Vagina (tissue), 2 donors: Measurements from ENCODE around the gene MPPED1. TPM values are rescaled to one million over a fixed set of nuclear protein-coding genes. Genes with fewer than 3 reads are reported as not detected.

Experiments
- DNase-seq, 2 donors: peaks; one replicate each; pipeline ENCODE4 v3.0.0-alpha.2; 2017; ENCODE audit errors: extremely low spot score in 2 of 2
- H3K27ac ChIP-seq: fragments of 200-600 bp; sonication (generic); one replicate; pipeline ENCODE4 v1.5.1; 2019
- H3K27me3 ChIP-seq: fragments of 200-600 bp; sonication (generic); one replicate; pipeline ENCODE4 v1.5.1; 2019
- H3K36me3 ChIP-seq, 2 donors: fragments of 200-600 bp; sonication (generic); one replicate each; pipeline ENCODE4 v1.5.1; 2017 to 2019
- H3K4me1 ChIP-seq: fragments of 200-600 bp; sonication (generic); one replicate; pipeline ENCODE4 v1.5.1; 2019
- H3K4me3 ChIP-seq, 2 donors: fragments of 200-600 bp; sonication (generic); 1 replicate in 1 of 2; 2 replicates in 1 of 2; pipeline ENCODE4 v1.5.1; 2016 to 2019
- H3K9me3 ChIP-seq: fragments of 200-600 bp; sonication (generic); one replicate; pipeline ENCODE4 v1.5.1; 2019
- POLR2A ChIP-seq, 2 donors: fragments of 450-650 bp; IDR thresholded peaks; one replicate each; pipeline ENCODE4 v1.6.1; 2017; ENCODE audit warnings: antibody characterized with exemption in 2 of 2, mild to moderate bottlenecking in 2 of 2, moderate library complexity in 2 of 2
- POLR2AphosphoS5 ChIP-seq, 2 donors: sonication (generic); formaldehyde crosslinking; IDR thresholded peaks; one replicate each; pipeline ENCODE4 v1.9.0; 2017; ENCODE audit warnings: antibody characterized with exemption in 2 of 2, mild to moderate bottlenecking in 2 of 2, low read depth in 1 of 2; ENCODE audit not compliant: insufficient read depth in 1 of 2
- intact Hi-C: fragments of 100-400 bp; cut with DNase I; formaldehyde crosslinking; loops from one replicate; pipeline ENCODE4 v1.15.1; 2023
- total RNA-seq: library from RNA; depleted of rRNA; stranded (reverse); fragments of >200 nt; gene quantifications from one replicate; pipeline ENCODE4 v1.2.3, GENCODE V29; 2016
- TF ChIP-seq, protein P1 (sequence below), 3 experiments: fragments of 450-650 bp in 2 of 3; fragments of 200-600 bp in 1 of 3; sonication (generic) in 1 of 3; IDR thresholded peaks; one replicate each; pipeline ENCODE4 v1.5.1; 2017 to 2019; ENCODE audit warnings: antibody characterized with exemption in 3 of 3, mild to moderate bottlenecking in 2 of 3, moderate library complexity in 2 of 3

The MPPED1 gene
- total RNA-seq, 1 donor from 2014 or later = 0.49 TPM

DNA sequence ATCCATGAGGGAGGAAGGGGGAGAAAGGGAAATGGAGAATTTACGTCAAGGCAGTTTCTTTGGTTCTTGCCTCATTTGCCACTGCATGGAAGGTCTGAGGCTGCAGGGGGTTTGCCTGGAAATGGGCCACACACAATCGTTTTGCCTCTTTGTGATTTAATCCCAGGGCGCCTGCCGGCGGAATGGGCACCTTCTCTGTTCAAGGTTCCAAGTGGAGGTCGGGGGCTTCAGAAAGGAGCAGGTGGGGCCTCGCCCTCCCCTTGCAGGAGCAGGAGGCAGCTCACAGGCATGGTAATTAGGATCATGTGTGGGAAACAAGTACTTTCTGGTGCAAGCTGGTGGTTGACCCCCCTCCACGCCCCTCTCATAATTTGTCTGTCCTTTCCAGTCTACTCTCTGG lies 29.9 kb downstream of the MPPED1 start:
- Histone ChIP-seq H3K9me3 (no peaks in the 10 kb centered on the region), H3K27me3 (no peaks in the 10 kb centered on the region), H3K27ac (no peak overlapping the region), H3K4me3 (no peak overlapping the region), H3K4me1 (no peaks in the 10 kb centered on the region), H3K36me3 (no peaks in the 10 kb centered on the region)
- DNase-seq = no peak
- TF ChIP-seq, protein P1, sequence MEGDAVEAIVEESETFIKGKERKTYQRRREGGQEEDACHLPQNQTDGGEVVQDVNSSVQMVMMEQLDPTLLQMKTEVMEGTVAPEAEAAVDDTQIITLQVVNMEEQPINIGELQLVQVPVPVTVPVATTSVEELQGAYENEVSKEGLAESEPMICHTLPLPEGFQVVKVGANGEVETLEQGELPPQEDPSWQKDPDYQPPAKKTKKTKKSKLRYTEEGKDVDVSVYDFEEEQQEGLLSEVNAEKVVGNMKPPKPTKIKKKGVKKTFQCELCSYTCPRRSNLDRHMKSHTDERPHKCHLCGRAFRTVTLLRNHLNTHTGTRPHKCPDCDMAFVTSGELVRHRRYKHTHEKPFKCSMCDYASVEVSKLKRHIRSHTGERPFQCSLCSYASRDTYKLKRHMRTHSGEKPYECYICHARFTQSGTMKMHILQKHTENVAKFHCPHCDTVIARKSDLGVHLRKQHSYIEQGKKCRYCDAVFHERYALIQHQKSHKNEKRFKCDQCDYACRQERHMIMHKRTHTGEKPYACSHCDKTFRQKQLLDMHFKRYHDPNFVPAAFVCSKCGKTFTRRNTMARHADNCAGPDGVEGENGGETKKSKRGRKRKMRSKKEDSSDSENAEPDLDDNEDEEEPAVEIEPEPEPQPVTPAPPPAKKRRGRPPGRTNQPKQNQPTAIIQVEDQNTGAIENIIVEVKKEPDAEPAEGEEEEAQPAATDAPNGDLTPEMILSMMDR (IDR thresholded peaks at IDR 0.05) = no peak
- no peak for TF ChIP-seq POLR2AphosphoS5 (IDR thresholded peaks at IDR 0.05; ENCODE audit: insufficient read depth in 1 of 2, low read depth in 1 of 2)
- no peak for TF ChIP-seq POLR2A (IDR thresholded peaks at IDR 0.05)
- intact Hi-C loops = no loop called here

DNA sequence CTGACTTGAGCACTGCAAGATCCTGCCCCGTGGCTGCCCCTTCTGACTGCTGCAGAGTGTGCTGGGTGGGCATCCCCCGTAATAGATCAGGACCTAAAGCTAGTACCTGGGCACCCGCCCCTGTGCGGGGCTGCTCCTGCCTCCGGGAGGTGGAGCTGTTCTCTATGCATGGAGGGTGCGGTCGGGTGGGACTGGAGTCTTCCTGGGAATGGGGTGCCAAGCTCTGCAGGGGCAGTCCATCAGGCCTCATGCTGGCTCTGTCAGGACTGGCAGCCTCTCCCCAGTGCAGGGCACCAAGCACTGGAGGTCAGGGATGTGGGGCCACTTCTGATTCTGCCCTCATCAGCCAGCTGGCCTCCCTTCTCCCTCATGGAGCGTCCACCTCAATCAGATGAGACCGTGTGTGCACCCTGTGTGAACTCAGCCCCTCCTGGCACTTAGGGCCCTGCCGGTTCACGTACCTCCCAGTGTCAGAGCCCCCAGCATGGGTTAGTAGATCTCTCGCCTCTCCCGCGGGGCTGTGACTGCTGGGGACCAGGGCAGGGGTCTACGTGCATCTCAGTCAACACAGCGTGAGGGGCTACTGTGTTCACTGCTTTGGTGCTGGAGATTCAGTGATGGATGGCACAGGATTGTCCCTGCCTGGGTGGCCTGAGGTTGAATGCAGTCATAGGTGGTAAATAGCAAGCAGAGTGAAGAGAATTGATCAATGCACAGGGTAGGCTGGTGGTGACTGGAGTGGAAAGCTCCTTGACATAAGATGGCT lies 30.8 kb downstream of the MPPED1 start:
- DNase-seq = no peak
- no peak for TF ChIP-seq POLR2A (IDR thresholded peaks at IDR 0.05)
- TF ChIP-seq POLR2AphosphoS5 (IDR thresholded peaks at IDR 0.05; ENCODE audit: insufficient read depth in 1 of 2, low read depth in 1 of 2) = no peak
- TF ChIP-seq, protein P1 (IDR thresholded peaks at IDR 0.05) = no peak
- Histone ChIP-seq H3K4me1 (no peaks in the 10 kb centered on the region), H3K27me3 (no peaks in the 10 kb centered on the region), H3K27ac (no peak overlapping the region), H3K36me3 (no peaks in the 10 kb centered on the region), H3K4me3 (no peak overlapping the region), H3K9me3 (no peaks in the 10 kb centered on the region)
- intact Hi-C loops = no loop called here

DNA sequence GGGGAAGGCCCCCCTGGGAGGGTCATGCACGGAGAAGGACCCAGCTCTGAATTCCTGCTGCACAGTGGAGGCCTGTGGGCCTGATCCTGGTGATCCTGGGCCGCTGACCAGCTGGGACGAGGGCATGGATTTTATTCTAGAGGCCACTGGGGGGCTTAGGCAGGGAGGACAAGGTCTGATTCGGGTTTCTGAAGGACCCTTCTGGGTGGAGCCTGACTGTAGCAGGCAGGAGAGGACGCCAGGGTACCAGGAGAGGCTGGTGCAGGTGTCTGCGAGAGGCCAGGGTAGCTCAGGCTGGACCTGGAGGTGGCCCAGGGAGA lies 31.3 kb downstream of the MPPED1 start:
- H3K27ac ChIP-seq = no peak overlapping the region
- H3K27me3 ChIP-seq = no peaks in the 10 kb centered on the region
- intact Hi-C loops = no loop called here
- DNase-seq = no peak
- H3K36me3 ChIP-seq = no peaks in the 10 kb centered on the region
- H3K9me3 ChIP-seq = no peaks in the 10 kb centered on the region
- H3K4me1 ChIP-seq = no peaks in the 10 kb centered on the region
- TF ChIP-seq, protein P1 (IDR thresholded peaks at IDR 0.05) = no peak
- TF ChIP-seq POLR2AphosphoS5 (IDR thresholded peaks at IDR 0.05; ENCODE audit: insufficient read depth in 1 of 2, low read depth in 1 of 2) = no peak
- TF ChIP-seq POLR2A (IDR thresholded peaks at IDR 0.05) = no peak
- no peak overlapping the region for H3K4me3 ChIP-seq

DNA sequence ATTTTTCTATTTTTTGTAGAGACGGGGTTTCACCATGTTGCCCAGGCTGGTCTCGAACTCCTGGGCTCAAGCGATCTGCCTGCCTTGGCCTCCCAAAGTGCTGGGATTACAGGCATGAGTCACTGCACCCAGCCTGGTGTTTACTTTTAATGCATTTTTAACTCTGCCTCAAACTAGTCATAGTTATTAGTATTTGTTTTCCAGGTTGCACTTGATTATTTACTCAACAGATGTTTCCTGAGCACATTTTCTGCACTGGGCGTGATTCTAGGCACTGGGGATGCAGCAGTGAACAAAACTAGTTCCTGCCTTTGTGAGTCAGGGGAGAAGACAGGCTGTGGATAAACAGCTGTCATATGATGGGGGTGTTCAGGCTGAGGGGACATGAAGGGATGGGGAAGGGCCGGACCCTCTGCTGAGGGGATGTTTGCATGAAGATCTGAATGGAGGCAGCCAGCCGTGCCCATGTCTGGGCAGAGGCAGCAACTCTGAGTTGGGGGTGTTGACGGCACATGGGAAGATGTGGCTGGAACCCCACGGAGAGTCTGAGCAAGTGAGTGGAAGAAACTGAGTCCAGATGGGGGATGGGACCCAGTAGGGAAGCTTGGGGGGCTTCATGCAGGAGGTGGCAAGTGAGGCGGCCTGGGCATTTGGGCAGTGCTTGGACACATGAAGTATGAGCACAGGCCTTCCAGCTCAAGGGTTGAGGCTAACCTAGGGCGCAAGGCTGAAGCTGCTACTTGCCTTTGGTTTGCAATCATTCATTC lies 34.4 kb downstream of the MPPED1 start:
- TF ChIP-seq, protein P1 (IDR thresholded peaks at IDR 0.05) = no peak
- TF ChIP-seq POLR2A (IDR thresholded peaks at IDR 0.05) (no peak), POLR2AphosphoS5 (IDR thresholded peaks at IDR 0.05; ENCODE audit: insufficient read depth in 1 of 2, low read depth in 1 of 2) (no peak)
- H3K27me3 ChIP-seq = no peaks in the 10 kb centered on the region
- no peak overlapping the region for H3K4me3 ChIP-seq
- no peaks in the 10 kb centered on the region for H3K4me1 ChIP-seq
- no peaks in the 10 kb centered on the region for H3K36me3 ChIP-seq
- no peaks in the 10 kb centered on the region for H3K9me3 ChIP-seq
- intact Hi-C loops = no loop called here
- DNase-seq = no peak
- H3K27ac ChIP-seq = no peak overlapping the region

DNA sequence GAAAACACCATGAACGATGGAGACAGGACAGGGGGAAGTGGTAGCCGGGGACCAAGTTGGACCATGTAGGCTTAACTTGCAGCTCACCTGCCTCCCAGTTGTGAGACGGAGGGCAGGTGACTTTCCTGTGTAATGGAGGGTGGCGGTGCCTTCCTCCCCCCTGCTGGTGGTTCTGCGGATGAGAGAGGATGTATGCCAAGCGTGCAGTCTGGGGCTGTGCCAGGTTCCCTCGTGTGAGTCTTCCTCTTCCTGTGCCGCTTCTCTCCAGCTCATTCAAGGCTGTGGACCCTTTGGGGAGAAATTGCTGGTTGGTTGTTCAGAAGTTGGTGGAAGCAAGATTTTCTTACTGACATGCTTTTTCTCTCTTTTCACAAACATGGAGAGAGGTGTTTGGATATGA lies 35.1 kb downstream of the MPPED1 start:
- H3K9me3 ChIP-seq = no peaks in the 10 kb centered on the region
- TF ChIP-seq POLR2A (IDR thresholded peaks at IDR 0.05) = no peak
- no peak for TF ChIP-seq POLR2AphosphoS5 (IDR thresholded peaks at IDR 0.05; ENCODE audit: insufficient read depth in 1 of 2, low read depth in 1 of 2)
- TF ChIP-seq, protein P1 (IDR thresholded peaks at IDR 0.05) = no peak
- no peaks in the 10 kb centered on the region for H3K27me3 ChIP-seq
- intact Hi-C loops = no loop called here
- H3K4me3 ChIP-seq = no peak overlapping the region
- DNase-seq = no peak
- no peaks in the 10 kb centered on the region for H3K4me1 ChIP-seq
- H3K27ac ChIP-seq = no peak overlapping the region
- H3K36me3 ChIP-seq = no peaks in the 10 kb centered on the region
